NCI-H2227 (cell line): ENCODE results near the gene RAB5A.
"Not testable (repeated sequence)": the region's sequence is repeated elsewhere in the genome, so short reads cannot be mapped to it uniquely, and the experiment has no call there.

Experiments
- DNase-seq: peaks from one replicate; lab custom pipeline; 2025; ENCODE audit not compliant: unreplicated experiment; lab: John Stamatoyannopoulos, UW

The RAB5A gene

DNA sequence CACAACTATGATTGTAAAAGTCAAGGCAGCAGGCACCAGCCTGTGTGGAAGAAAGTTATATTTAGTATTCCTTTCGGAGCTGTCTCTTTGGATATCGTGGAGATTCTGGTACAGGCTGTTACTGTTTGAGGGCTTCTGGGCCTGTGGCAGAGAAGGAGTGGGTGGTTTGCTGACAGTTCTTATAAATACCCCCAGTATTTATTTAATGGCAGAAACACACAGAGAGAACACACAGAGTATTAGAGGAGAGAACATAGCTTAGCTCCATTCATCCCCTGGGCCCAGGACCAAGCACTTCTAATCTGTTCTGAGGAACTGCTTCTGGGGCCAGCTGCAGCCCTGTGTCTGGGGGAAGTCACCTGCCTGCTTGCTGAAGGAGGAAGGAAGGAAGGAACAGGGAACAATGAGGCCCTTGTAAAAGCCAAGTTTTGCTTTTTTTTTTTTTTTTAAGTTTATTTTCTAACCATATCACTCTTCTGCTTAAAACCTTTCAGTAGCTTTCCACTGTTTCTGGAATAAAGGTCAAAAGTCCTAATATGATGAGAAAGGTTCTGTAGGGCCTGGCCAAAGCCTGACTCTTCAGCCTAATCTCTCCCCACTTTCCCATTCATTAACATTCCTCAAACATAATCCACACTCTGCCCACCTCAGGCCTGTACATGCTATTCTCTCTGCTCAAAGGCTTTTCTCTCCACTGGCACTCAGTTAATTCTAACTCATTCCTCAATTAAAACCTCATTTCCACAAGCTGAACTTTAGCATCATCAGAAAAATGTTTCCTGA, 76.9 kb downstream of the RAB5A start:
- DNase-seq: no peak

DNA sequence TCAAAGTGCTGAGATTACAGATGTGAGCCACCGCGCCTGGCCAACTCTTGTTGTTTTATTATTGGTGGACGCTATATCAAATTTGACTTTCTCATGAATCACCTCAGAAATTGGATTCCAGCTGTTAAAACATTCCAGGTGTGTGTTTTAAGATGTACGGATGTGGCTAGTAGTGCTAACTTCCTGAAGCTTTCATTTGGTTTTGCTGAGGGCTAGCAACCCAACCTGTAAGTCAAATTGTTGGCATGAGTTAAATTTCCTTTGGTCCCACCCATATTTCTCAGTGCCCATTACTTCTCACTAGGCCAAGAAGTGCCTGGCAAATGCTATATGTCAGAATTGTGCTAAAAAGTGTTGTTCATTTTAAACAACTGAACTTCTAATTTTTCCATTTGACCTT, 80.2 kb downstream of the RAB5A start:
- DNase-seq: no peak

DNA sequence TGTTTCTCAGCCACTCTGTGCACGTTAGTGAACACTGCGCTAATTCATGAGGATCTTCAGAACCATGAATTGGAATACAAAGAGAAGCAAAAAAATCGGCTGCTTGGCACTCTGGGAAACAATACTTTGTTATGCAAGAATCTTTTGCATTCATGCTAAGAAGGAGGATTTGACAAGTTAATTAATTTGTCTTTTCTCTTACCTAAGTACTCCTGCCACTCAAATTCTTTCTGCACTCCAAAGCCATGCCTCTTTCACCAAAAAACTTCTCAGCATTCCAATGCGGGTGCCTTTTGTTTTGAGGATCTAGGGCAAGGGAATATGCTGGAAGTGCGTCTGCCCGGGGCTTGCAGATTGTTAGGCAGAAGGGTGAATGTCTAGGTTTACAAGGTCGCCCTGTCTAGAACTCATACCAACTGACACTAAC, 82.0 kb downstream of the RAB5A start:
- DNase-seq: no peak

DNA sequence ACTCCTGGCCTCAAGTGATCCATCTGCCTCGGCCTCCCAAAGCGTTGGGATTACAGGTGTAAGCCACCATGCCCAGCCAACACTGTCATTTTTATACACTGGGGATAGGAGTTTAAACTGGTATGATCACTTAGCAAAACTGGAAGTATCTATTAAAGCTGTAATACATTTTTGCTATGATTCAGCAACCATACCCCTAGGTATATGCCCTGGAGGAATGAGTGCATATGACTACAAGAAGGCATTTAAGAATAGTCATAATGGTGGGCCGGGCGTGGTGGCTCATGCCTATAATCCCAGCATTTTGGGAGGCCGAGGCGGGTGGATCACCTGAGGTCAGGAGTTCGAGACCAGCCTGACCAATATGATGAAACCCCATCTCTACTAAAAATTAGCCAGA, 85.0 kb downstream of the RAB5A start:
- not testable (repeated sequence) for DNase-seq
